Epithelial cell of alveolus of lung (primary cell): ENCODE data around the gene CXorf66. TPM values are rescaled to one million over a fixed set of nuclear protein-coding genes. Genes with fewer than 3 reads are reported as not detected.

ENCODE experiments used
- total RNA-seq: library from RNA; depleted of rRNA; stranded (reverse); fragments of >200 nt; gene quantifications from 2 replicates; pipeline ENCODE4 v1.2.1, GENCODE V29; 2015

The CXorf66 gene
- total RNA-seq, result not detected in 2 replicates

GRCh38 chrX:139965421-139965820, at the start of gene CXorf66:
Gene CXorf66, minus strand, starts transcription at chrX:139965521. Its CDS starts 25 bp downstream, at chrX:139965496.

GRCh38 chrX:139932901-139933796, 32.2 kb downstream of the CXorf66 start, which contains the start of gene ATP11C:
Gene ATP11C, minus strand, starts transcription at chrX:139933053. Its CDS starts 1,011 bp downstream, at chrX:139932042.

Other genes starting within 250 kb of the CXorf66 start
- 21.9 and 28.3 TPM in 2 replicates for gene ATP11C, start 32.5 kb downstream of the CXorf66 start, total RNA-seq